CD14-positive monocyte (primary cell): ENCODE measurements around the gene FNDC10. TPM values are rescaled to one million over a fixed set of nuclear protein-coding genes. Genes with fewer than 3 reads are reported as not detected.

ENCODE experiments used
- DNase-seq, 3 donors: peaks; one replicate each; pipeline ENCODE4 v3.0.0-alpha.2; 2011 to 2022
- H2AFZ ChIP-seq: 2 replicates; pipeline ENCODE4 v1.6.0; 2012; ENCODE audit warnings: mild to moderate bottlenecking, low read depth, low read length, inconsistent platforms; ENCODE audit not compliant: insufficient read depth, poor library complexity, severe bottlenecking
- H3K27ac ChIP-seq, 2 donors: 1 replicate in 1 of 2; 2 replicates in 1 of 2; pipeline ENCODE4 v1.5.1; 2012 to 2013; ENCODE audit warnings: low read length in 2 of 2, control low read depth in 1 of 2, inconsistent platforms in 1 of 2, low read depth in 1 of 2, mild to moderate bottlenecking in 1 of 2
- H3K27me3 ChIP-seq, 2 donors: one replicate each; pipeline versions ENCODE4 v1.6.0 to v1.6.1; 2011 to 2013; ENCODE audit warnings: low read length in 2 of 2; ENCODE audit not compliant: control insufficient read depth in 2 of 2, insufficient read depth in 2 of 2
- H3K36me3 ChIP-seq, 2 donors: replicated peaks in 1 of 2; 1 replicate in 1 of 2; 2 replicates in 1 of 2; pipeline versions ENCODE4 v1.5.1 to v1.6.1; 2012 to 2013; ENCODE audit warnings: low read length in 2 of 2, control low read depth in 1 of 2, inconsistent platforms in 1 of 2, mild to moderate bottlenecking in 1 of 2; ENCODE audit not compliant: insufficient read depth in 2 of 2, control insufficient read depth in 1 of 2
- H3K4me1 ChIP-seq, 2 donors: 1 replicate in 1 of 2; 2 replicates in 1 of 2; pipeline versions ENCODE4 v1.5.1 to v1.6.1; 2012 to 2013; ENCODE audit warnings: low read length in 2 of 2, control low read depth in 1 of 2, inconsistent platforms in 1 of 2, mild to moderate bottlenecking in 1 of 2, moderate library complexity in 1 of 2; ENCODE audit not compliant: insufficient read depth in 2 of 2, control insufficient read depth in 1 of 2
- H3K4me2 ChIP-seq: replicated peaks from 2 replicates; pipeline ENCODE3; 2012; ENCODE audit warnings: low read length, moderate library complexity, mild to moderate bottlenecking; ENCODE audit not compliant: poor library complexity, severe bottlenecking; ENCODE audit errors: extremely low read depth
- H3K4me3 ChIP-seq, 3 experiments: fragments of 200-600 bp in 1 of 3; sonication (generic) in 1 of 3; replicated peaks in 1 of 3; 1 replicate in 2 of 3; 2 replicates in 1 of 3; pipeline ENCODE4 v1.5.1; 2011 to 2013; ENCODE audit warnings: low read length in 3 of 3, mild to moderate bottlenecking in 3 of 3, control low read depth in 2 of 3, low read depth in 2 of 3, inconsistent platforms in 1 of 3, moderate library complexity in 1 of 3
- H3K79me2 ChIP-seq: 2 replicates; pipeline ENCODE4 v1.6.0; 2012; ENCODE audit warnings: mild to moderate bottlenecking, control low read depth, inconsistent platforms, low read length, moderate library complexity; ENCODE audit not compliant: insufficient read depth
- H3K9ac ChIP-seq: 2 replicates; pipeline ENCODE4 v1.6.0; 2017; ENCODE audit warnings: low read length, mild to moderate bottlenecking; ENCODE audit not compliant: insufficient read depth, poor library complexity, severe bottlenecking
- H3K9me3 ChIP-seq, 2 donors: replicated peaks in 1 of 2; 1 replicate in 1 of 2; 2 replicates in 1 of 2; pipeline versions ENCODE4 v1.5.1 to v1.6.1; 2012 to 2013; ENCODE audit warnings: low read length in 2 of 2, control low read depth in 1 of 2; ENCODE audit not compliant: control insufficient read depth in 1 of 2, insufficient read depth in 1 of 2
- H4K20me1 ChIP-seq: 2 replicates; pipeline ENCODE4 v1.6.0; 2012; ENCODE audit warnings: mild to moderate bottlenecking, low read length, control low read depth, moderate library complexity; ENCODE audit not compliant: insufficient read depth
- H3K27ac Mint-ChIP-seq, 7 donors: one replicate each; pipeline ENCODE4 v1.8.0; 2020; ENCODE audit warnings: mild to moderate bottlenecking in 7 of 7, mixed read lengths in 7 of 7, moderate library complexity in 6 of 7, inconsistent platforms in 2 of 7
- H3K27me3 Mint-ChIP-seq, 3 donors: one replicate each; pipeline ENCODE4 v1.8.0; 2021 to 2022; ENCODE audit warnings: low read depth in 3 of 3, mild to moderate bottlenecking in 3 of 3, mixed read lengths in 3 of 3, moderate library complexity in 3 of 3, inconsistent platforms in 1 of 3
- H3K36me3 Mint-ChIP-seq, 2 donors: one replicate each; pipeline ENCODE4 v1.8.0; 2020; ENCODE audit warnings: mixed read lengths in 2 of 2, inconsistent platforms in 1 of 2, mild to moderate bottlenecking in 1 of 2
- H3K4me1 Mint-ChIP-seq: one replicate; pipeline ENCODE4 v1.8.0; 2020; ENCODE audit warnings: mild to moderate bottlenecking, mixed read lengths
- H3K4me3 Mint-ChIP-seq, 2 donors: one replicate each; pipeline ENCODE4 v1.8.0; 2020; ENCODE audit warnings: mild to moderate bottlenecking in 2 of 2, mixed read lengths in 2 of 2, moderate library complexity in 1 of 2
- H3K9me3 Mint-ChIP-seq, 7 donors: one replicate each; pipeline ENCODE4 v1.8.0; 2020 to 2022; ENCODE audit warnings: mixed read lengths in 7 of 7, mild to moderate bottlenecking in 6 of 7, moderate library complexity in 6 of 7, inconsistent platforms in 2 of 7
- CTCF ChIP-seq: fragments of 200-600 bp; IDR thresholded peaks from one replicate; pipeline ENCODE4 v1.8.0; 2022; ENCODE audit warnings: antibody characterized with exemption, mild to moderate bottlenecking
- WGBS: methylation state at CpG from one replicate; pipeline ENCODE4 v1.1.5; 2013; ENCODE audit warnings: missing lambda C conversion rate; ENCODE audit not compliant: insufficient coverage; 5-methylcytosine and 5-hydroxymethylcytosine counted together
- intact Hi-C, 2 donors: fragments of 100-400 bp; cut with micrococcal nuclease; formaldehyde crosslinking; loops; one replicate each; pipeline versions ENCODE4 v1.15.0 to v1.15.1; 2023
- polyA plus RNA-seq, 3 donors: library from polyadenylated mRNA; depleted of rRNA in 1 of 3; unstranded in 2 of 3; stranded (reverse) in 1 of 3; fragments of 300-500 nt in 2 of 3; fragments of >200 nt in 1 of 3; fragmentation: Illumina TruSeq in 2 of 3; gene quantifications; 1 replicate in 2 of 3; 2 replicates in 1 of 3; pipeline ENCODE4 v1.2.3, GENCODE V29; 2012 to 2021

FNDC10 gene
- polyA plus RNA-seq, 3 donors = 0.46 to 3.4 (median 1.5) TPM

- Histone ChIP-seq H3K9me3 (no peaks in the 10 kb centered on the region), H2AFZ (no peak overlapping the region), H4K20me1 (no peaks in the 10 kb centered on the region), H3K4me3 (no peak overlapping the region), H3K79me2 (no peaks in the 10 kb centered on the region), H3K4me1 (peaks cover 3 to 9% of the 10 kb centered on the region in 2 donors), H3K27ac (no peak overlapping the region), H3K9ac (peak overlapping the region; percentile 4), H3K36me3 (peaks cover 0 to under 1% of the 10 kb centered on the region in 2 donors), H3K27me3 (peaks cover 11 to 30% of the 10 kb centered on the region in 2 donors), H3K4me2 (no peak overlapping the region)
- H3K27me3 Mint-ChIP-seq = peaks cover 12 to 44% (median 22%) of the 10 kb centered on the region in 3 donors
- no peak for TF ChIP-seq CTCF
- peaks cover 2% of the 10 kb centered on the region for H3K4me1 Mint-ChIP-seq
- no peak for DNase-seq
- peak overlapping the region in 1 of 2 donors; percentile 67 for H3K4me3 Mint-ChIP-seq
- intact Hi-C loops = no loop called here
- WGBS = 12% methylated on average over 63 of the region's 79 CpGs
- no peak overlapping the region for H3K27ac Mint-ChIP-seq
- H3K9me3 Mint-ChIP-seq = peaks cover 0 to 11% (median 3%) of the 10 kb centered on the region in 7 donors
- H3K36me3 Mint-ChIP-seq = peaks cover 6 to 12% of the 10 kb centered on the region in 2 donors
Measured at GRCh38 chr1:1630965-1631781, 31.2 kb upstream of the FNDC10 start.

GRCh38 chr1:1630191-1630964 lies 30.4 kb upstream of the FNDC10 start:
- Histone ChIP-seq H3K9ac (peak overlapping the region; percentile 4), H3K4me2 (peak overlapping the region; percentile 34), H2AFZ (peak overlapping the region; percentile 17), H3K9me3 (no peaks in the 10 kb centered on the region), H3K27ac (no peak overlapping the region), H4K20me1 (no peaks in the 10 kb centered on the region), H3K27me3 (peaks cover 11 to 30% of the 10 kb centered on the region in 2 donors), H3K36me3 (no peaks in the 10 kb centered on the region), H3K4me3 (no peak overlapping the region), H3K4me1 (peaks cover 3 to 9% of the 10 kb centered on the region in 2 donors), H3K79me2 (no peaks in the 10 kb centered on the region)
- H3K27me3 Mint-ChIP-seq = peaks cover 12 to 44% (median 22%) of the 10 kb centered on the region in 3 donors
- H3K27ac Mint-ChIP-seq = no peak overlapping the region
- H3K36me3 Mint-ChIP-seq = peaks cover 5 to 9% of the 10 kb centered on the region in 2 donors
- intact Hi-C loops = no loop called here
- peak overlapping the region; percentile 52 to 89 for H3K4me3 Mint-ChIP-seq
- H3K4me1 Mint-ChIP-seq = peaks cover 2% of the 10 kb centered on the region
- WGBS = 1% methylated on average over 56 of the region's 81 CpGs
- peak; percentile 69 to 81 (median 77) for DNase-seq
- peaks cover 0 to 11% (median 3%) of the 10 kb centered on the region in 7 donors for H3K9me3 Mint-ChIP-seq
- TF ChIP-seq CTCF = no peak
